NCI-H2107 (cell line): ENCODE measurements around the gene CSMD2.
"Not testable (repeated sequence)": the region's sequence is repeated elsewhere in the genome, so short reads cannot be mapped to it uniquely, and the experiment has no call there.

ENCODE experiments used
- DNase-seq: peaks from one replicate; lab custom pipeline; 2025; lab: John Stamatoyannopoulos, UW

CSMD2 gene

DNA sequence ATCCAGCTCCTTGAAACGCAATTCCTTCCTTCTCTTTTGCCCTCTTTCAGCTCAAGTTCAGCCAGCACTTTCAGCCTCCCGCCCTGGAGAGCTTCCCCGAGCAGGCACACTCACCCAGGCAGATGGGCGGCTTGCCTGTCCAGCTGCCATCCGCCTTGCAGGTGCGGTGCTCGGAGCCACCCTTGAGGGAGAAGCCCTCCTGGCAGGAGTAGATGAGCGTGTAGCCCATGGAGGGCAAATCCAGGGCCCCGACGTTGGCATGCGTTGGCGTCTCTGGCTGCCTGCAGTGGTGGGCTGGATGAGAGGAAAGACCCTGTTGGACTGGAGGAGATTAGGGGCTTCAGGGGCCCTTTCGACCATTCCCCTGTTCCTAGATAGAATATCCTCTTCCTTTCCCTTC, 632.1 kb downstream of the CSMD2 start:
- no peak for DNase-seq

DNA sequence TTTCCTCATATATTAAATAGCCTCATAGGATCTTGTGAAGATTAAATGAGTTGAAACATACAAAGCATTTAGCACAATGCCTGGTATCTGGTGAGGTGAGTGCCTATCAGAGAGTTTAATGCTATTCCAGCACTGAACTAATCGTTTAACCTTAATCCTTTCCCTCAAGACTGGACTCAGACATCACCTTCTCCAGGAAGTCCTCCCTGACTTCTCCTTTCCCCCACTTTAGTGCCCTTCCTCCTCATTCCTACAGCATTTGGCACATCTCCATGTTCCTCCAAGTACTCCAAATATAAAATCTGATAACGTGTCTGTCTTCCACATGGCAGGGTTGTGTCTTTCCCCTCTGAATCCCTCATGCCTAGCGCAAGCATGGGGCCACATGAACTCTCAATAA, 632.8 kb downstream of the CSMD2 start:
- DNase-seq, result no peak

DNA sequence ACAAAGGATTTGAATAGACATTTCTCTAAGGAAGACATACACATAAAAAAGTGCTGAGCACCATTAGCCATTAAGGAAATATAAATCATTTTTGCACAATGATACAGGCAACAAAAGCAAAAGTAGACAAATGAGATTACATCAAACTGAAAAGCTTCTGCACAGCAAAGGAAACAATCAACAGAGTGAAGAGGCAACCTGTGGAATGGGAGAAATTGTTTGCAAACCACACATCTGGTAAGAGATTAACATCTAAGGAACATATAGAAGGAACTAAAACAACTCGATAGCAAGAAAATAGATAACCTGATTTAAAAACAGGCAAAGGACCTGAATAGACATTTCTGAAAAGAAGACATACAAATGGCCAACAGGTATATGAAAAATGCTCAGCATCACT, 635.1 kb downstream of the CSMD2 start:
- DNase-seq, result no peak

DNA sequence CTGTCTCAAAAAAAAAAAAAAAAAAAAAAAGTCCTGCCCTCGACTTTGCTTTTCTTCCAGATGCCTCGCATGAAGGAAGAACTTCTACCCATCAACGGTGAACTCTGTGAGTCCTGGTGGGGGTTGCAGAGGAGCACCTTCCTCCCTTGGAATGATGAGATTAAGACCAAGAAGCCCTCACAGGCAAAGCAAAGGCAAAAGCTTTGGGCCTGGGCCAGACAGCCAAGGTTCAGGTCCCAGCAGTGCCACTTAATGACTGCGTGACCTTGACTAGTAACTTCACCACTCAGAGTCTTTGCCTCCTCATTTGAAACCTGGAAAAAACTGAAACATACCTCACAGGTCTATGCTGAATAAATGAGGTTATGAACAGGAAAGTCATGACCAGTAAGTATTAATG, 637.1 kb downstream of the CSMD2 start:
- DNase-seq, result no peak

DNA sequence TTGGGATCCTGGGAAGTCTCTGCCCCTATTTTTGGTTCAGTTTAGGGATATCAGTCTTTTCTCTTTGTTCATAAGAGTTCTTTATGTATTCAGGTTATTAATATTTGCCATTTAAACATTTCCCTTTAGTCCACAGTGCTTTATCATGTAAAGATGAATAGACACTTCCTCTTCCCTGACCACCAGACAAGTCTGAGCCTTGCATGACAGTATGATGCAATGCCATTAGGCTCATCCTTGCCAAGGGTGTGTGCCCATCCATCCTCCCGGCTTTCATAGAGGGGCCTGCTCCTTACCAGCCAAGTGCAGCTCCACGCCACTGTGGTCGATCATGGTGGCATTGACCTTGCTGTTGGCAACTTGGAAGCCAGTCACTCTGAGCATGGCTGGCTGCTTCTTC, 640.4 kb downstream of the CSMD2 start:
- no peak for DNase-seq

DNA sequence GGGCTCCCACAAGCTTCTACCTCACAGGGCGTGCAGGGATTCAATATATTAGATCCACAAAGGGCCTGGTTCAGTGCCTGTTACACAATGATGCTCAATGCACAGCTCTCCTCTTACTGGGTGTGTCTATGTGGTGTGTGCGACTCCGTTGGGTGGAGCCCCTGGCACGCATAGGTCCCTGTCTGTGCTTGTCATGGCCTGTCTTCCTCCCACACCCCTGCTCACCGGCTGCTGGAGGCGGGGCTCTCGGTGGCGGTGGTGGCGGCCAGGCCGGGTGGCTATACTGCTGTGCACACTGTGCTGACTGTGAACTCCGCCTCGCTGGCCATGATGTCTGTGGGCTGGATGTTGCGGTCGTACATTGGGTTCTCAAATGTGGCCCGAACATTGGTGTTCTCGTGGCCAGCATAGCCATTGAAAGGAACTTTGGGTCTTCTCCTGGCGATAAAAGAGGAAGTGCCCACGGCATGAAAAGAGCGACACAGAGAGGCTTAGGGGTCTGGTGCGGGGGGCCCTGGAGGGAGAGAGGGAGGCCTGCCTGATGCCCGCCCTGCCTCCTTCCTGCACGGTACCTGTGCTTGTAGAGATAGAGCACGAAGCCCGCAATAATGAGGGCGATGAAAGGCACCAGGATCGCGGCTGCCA, 645.7 kb downstream of the CSMD2 start:
- DNase-seq, result no peak

DNA sequence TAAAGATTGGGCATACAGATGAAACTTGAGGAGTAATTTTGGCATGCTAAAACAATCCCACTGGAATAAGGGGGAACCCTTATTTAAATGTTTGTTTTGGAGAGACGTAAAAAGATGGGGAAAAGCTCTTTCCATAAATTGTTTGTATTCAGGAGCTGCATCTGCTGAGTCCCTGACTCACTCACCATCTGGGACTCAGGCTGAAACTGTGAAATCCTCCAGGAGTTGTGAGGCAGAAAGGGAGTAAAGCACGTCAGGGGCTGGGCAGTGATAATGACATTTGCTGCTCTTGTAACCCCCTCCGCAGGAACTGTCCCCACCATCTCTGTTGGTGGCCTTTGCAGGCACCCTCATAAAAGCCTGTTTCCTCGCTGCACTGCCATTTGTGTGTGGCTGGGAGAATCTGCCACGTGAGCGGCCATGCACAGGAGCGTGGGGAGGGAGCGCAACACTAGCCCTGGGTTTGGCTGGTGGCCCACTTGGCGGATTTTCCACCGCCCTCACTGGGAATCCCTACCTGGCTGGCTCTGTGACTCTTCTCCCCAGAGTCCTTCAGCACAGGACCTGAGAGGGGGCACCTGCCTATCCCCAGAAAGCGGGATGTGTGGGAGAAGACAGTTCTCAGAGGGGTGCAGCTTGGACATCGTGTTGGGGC, 647.3 kb downstream of the CSMD2 start:
- no peak for DNase-seq

DNA sequence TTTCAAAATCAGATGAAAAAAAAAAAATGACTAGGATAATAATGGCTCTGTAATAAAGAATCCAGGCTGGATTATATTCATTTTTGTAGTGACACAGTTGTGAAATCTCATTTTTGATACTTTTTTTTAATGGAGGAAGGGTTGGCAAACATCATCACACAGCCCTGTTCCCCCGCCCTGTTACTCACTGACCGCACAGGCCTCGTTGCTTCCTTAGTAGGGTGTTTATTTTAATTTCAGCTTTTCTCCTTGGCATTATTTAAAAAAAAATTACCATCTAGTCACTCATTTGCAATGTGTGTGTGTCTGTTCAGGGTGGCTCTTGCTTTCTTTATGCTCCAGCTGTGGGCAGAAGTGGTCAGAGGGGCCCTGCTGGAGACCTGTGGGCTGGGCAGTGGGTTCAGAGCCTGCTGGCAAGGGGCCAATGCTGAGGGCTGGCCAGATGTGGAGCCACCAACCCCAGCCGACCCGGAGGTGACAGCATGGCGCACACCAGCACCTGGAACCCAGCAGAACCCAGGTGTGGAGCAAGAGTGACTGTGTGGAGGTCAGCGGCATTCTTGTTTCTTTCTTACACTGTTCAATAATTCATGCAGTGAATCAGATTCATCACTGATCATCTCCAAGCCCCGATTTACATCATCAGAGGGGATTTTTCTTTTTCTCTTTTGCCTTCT, 648.0 kb downstream of the CSMD2 start:
- DNase-seq, result no peak

DNA sequence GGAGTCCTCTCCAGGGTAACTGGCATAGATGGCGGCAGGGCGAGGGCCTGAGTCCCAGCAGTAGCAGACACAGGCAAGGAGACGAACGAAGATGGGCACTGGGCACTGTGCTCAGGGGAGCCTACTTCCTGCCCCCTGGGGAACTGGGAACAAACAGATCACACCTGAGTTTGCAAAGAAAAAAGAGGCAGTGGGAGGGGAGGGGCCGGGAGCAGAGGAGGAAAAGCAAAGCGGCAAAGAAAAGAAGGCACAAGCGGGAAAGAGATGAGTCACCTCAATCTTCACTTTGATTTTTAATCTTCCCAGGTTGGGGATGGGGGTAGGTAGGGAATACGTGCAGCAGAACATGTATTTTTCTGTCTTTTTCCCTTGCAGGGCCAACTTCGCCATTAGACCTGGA, 648.6 kb downstream of the CSMD2 start:
- DNase-seq, result no peak

DNA sequence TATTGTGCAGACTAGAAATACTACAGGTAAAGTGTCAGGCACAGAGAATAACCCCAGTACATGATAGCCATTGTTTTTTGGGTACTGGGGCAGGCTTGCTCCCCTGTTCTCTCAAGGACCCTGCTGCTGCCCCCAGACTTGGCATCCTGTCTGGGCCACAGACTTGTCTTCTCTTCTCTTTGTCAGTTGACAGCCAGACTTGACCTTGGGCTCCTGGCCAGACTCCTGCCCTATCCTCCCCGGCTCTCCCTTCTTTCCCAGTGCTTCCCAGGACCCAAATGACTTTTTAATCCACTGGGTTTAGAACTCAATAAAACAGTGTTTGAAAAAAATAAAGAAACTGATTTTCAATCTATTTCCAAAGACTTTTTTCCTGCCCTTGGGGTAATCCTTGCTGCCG, 649.4 kb downstream of the CSMD2 start:
- DNase-seq, result no peak

DNA sequence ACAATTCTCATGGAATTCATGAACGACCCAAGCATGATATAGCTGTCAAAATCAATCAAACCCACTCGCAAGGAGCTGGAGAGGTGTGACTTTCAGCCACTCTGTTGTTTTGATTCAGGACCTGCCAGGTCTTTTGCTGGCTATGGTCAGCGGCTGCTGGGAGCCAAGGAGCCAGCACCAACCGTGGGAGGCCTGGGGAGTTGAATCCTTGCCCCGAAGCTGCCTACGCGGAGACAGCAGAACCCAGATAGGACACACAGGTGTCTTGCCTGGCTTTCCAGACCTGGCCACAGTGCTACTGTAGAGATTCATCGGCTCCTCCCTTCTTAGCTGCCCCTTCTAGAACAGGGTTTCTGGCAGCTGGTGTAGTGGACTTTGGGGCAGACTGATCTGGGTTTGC, 649.9 kb downstream of the CSMD2 start:
- DNase-seq, result no peak

DNA sequence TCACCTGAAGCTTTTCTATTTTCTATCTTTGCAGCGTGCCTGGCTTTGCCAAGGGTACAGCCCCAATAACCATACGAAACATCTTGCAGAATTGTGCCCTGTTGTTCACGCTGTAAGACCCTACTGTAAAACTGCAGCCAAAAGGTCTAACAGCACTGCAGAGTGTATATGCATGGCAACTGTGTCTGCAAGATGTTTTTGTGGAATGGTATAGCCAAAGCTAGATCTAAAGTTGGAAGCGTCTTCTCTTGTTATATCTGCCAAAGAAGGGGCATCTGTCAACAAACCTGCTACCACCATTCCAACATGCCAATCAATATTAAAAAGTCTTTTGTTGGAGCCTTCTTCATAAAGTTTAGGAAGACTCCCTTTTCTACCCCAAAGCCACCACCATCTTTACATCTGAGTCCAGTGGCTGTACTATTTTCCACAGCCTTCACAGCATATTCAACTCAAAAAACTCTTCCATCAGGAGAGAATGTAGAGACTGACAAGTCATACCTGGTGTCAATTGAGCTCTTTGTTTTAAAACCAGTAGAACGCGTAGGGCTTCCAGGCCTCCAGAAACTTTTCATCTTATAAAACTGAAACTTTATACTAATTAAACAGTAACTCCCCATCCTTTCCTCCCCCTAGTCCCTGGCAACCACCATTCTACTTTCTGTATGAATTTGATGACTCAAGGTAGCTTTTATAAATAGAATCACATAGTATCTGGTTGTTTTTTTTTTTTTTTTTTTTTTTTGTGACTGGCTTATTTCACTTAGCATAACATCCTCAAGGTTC, 652.6 kb downstream of the CSMD2 start:
- no peak for DNase-seq

DNA sequence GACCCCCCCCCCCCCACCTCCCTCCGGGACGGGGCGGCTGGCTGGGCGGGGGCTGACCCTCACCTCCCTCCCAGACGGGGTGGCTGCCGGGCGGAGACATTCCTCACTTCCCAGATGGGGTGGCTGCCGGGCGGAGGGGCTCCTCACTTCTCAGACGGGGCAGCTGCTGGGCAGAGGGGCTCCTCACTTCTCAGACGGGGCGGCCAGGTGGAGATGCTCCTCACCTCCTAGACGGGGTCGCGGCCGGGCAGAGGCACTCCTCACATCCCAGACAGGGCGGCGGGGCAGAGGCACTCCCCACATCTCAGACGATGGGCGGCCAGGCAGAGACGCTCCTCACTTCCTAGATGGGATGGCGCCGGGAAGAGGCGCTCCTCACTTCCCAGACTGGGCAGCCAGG, 655.8 kb downstream of the CSMD2 start:
- DNase-seq, result not testable (repeated sequence)

DNA sequence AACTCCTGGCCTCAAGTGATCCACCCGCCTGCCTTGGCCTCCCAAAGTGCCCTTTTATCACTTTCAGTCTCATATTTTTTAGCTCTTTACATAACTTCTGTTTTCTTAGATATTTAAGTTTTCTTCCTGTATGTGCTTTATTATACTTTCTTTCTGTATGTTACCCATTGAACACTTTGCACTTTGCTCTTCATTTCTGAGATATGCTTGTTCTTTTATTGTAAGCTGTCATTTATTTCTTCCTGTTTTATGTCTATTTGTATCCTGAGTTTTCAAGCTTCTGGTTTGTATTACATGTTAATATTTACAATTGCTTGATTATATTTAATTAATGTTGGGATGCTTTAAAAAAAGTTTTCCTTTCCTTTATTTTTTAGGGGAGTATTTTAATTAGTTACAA, 656.9 kb downstream of the CSMD2 start:
- DNase-seq, result no peak

DNA sequence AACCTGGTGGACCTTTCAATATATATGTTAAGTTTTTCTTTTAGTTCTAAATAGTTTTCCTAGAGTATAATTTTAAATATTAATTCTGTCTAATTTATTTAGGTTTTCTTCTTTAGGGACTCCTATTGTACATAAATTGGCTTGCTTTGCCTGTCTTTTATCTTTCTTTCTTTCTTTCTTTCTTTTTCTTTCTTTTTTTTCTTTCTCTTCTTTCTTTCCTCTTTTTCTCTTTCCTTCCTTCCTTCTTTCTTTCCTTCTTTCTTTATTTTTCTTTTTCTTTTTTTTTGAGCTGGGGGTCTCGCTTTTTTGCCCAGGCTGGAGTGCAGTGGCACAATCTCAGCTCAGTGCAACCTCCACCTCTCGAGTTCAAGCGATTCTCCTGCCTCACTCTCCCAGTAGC, 657.4 kb downstream of the CSMD2 start:
- no peak for DNase-seq

DNA sequence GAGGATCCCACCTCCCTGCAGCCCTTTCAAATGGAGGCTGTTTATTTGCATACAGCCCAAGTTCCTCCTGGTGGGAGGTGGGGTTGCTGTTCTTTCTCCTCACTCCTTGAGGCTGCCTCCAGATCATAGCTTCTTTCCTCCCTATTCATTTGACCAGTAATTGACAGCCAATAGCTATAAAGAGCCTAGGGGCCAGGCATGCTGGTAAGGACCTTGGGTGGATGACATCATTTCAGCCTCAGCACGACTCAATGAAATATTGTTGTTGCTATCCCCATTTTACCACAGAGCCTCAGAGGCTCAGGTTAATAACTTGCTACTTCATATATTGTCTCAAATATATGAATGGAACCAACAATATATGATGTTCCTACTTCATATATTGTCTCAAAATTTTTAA, 661.5 kb downstream of the CSMD2 start:
- no peak for DNase-seq

DNA sequence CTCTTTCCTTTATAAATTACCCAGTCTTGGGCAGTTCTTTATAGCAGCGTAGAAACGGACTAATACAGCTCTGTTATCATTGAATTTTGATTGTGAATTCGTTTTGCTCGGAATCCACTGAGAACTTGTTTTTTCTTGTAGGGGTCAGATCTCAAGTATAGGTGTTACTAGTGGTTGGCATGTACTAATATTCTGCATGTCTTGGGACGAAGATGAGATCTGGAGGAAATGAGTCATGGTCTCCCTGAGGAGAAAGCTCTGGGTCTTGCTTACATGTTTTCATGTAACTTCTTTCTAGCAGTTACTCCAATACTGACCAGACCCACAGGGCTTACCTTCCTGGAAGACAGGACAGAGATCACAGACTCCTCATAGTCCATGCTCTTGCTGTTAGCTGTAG, 662.3 kb downstream of the CSMD2 start:
- DNase-seq, result no peak

DNA sequence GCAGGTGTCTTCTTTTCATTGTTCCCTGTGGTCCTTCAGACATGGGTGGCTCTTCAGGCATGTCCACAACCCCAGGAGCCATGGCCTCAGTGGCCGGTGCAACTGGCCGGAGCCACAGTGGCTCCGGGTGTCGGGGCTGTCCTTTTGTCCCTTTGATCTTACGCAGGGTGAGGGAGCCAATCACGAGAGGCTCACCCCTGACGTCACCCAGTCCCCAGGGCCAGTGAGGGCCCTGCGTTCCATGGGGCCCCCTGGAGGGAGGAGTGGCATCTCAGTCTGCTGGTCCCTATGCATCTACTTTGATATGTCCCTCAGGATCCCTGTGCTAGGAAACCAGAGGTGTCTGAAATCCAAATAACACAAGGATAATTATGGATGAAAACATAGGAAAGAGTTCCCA, 663.3 kb downstream of the CSMD2 start:
- DNase-seq, result no peak

DNA sequence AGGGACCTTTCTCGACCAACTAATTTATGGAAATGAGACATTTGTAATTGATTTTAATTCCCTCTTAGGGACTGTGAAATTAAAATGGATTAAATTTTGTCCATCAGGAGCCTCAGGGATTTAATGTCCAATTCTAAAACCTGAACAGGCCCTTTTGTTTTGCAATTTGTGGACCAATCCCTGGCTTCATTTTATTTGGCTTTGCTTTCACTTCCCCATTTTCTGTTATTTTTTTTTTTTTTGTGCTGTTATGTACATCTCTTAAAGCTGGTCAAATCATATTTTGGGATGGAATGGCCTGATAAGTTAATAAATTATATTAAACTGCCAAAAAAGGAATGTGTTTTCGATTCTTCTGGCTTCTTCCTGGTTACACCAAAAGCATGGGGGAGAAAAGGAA, 663.7 kb downstream of the CSMD2 start:
- no peak for DNase-seq

DNA sequence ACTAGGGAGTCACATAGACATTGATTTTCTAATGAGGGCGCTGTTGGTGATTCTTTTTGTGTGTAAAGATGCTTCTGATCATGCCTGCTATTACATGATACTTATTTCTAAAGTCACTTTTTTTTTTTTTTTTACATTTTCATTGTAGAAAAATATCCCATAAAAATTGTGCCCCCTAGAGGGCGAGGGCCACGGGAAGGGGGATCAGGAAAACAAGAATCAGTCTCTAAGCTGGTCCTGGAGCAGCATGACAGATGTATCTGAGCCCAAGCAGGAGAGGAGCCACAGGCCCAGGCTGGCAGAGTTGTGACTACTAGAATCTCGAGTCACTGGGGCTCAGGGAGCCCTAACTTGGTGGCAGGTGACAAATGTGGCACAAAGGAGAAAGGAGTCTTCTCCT, 664.5 kb downstream of the CSMD2 start:
- DNase-seq, result no peak

DNA sequence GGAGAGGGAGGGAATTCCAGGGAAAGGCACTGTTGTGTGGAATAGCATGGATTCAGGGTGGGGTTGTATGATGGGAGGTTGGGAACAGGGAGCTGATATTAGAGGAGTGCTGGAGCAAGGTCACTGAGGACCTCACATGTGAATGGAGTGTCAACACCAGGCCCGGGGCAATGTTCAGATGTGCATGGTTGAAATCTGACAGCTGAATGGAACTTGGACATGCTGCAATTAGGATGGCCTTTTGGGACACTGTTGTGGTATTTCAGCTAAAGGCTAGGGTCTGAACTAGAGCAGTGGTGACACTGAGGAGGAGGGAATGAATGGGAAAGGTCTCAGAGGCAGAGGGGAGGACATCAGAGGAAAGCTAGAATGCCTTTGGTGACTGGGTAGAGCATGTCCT, 667.6 kb downstream of the CSMD2 start:
- DNase-seq, result no peak

DNA sequence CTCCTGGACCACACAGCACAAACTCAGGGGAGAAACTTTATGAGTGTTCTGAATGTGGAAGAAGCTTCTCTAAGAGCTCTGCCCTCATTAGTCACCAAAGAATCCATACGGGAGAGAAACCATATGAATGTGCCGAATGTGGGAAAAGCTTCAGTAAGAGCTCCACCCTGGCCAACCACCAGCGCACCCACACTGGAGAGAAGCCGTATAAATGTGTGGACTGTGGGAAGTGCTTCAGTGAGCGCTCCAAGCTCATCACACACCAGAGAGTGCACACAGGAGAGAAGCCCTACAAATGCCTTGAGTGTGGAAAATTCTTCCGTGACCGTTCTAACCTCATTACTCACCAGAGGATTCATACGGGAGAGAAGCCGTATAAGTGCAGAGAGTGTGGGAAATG, 670.1 kb downstream of the CSMD2 start:
- no peak for DNase-seq

DNA sequence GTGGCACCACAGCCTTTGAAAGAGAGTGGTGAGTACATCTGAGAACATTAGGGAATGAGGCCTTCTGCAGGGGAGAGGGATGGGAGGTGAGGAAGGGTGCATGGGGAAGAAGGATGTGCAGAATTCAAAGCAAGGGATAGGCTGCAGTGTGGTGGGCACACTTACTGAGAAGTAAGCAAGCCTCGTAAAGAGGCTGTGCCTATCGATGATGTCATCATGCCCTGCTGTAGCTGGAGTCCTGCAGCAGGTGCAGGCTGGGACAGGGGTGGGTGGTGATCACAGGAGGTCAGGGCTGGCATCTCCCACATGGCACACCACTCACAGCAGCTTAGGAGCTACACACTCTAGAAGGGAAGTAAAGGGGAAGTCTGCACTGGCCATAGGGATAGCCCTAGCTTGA, 676.4 kb downstream of the CSMD2 start:
- DNase-seq, result no peak
